IMR-90 (cell line): ENCODE measurements around the gene RPGRIP1L. TPM values are rescaled to one million over a fixed set of nuclear protein-coding genes. Genes with fewer than 3 reads are reported as not detected.

Experiments
- ATAC-seq: fragments of 200-7000 bp; cut with Tn5 transposase; 2 replicates; pipeline ENCODE4 v1.9.1; 2020; ENCODE audit warnings: low read depth, mild to moderate bottlenecking, moderate library complexity
- BruUV-seq: library from RNA; stranded (reverse); fragments of 400-500 nt; replicated peaks from 2 replicates; lab custom pipeline; 2021; lab: Mats Ljungman, UMichigan
- CTCF ChIA-PET: fragments of 300-600 bp; formaldehyde crosslinking; extraction: SDS; loops from one replicate; lab custom pipeline; 2021; ENCODE audit warnings: antibody characterized with exemption; lab: Yijun Ruan, JAX
- POLR2A ChIA-PET: fragments of 300-600 bp; sonication (Branson Sonifier 250); formaldehyde crosslinking; loops from one replicate; lab custom pipeline; 2022; ENCODE audit warnings: antibody characterized with exemption; ENCODE audit not compliant: unreplicated experiment; lab: Charles Lee
- DNase-seq: peaks from one replicate; pipeline ENCODE4 v3.0.0; 2013
- H2AFZ ChIP-seq: replicated peaks from 2 replicates; pipeline ENCODE3; 2013; ENCODE audit warnings: low read length, mild to moderate bottlenecking; ENCODE audit not compliant: poor library complexity
- H2AK5ac ChIP-seq: 2 replicates; pipeline ENCODE4 v1.6.1; 2013; ENCODE audit warnings: low read depth, low read length, inconsistent platforms
- H2AK9ac ChIP-seq: replicated peaks from 2 replicates; pipeline ENCODE3; 2013; ENCODE audit warnings: mild to moderate bottlenecking, low read depth, low read length, moderate library complexity; ENCODE audit not compliant: poor library complexity
- H2BK120ac ChIP-seq: 2 replicates; pipeline ENCODE4 v1.6.1; 2013; ENCODE audit warnings: low read depth, low read length, inconsistent platforms
- H2BK15ac ChIP-seq: 3 replicates; pipeline ENCODE4 v1.6.1; 2013; ENCODE audit warnings: low read depth, low read length, inconsistent platforms
- H2BK20ac ChIP-seq: 2 replicates; pipeline ENCODE4 v1.6.1; 2013; ENCODE audit warnings: low read depth, mild to moderate bottlenecking, inconsistent platforms, low read length, moderate library complexity
- H2BK5ac ChIP-seq: 2 replicates; pipeline ENCODE4 v1.6.1; 2013; ENCODE audit warnings: mild to moderate bottlenecking, low read depth, low read length, inconsistent platforms; ENCODE audit not compliant: poor library complexity, severe bottlenecking
- H3K14ac ChIP-seq: replicated peaks from 2 replicates; pipeline ENCODE4 v1.6.1; 2013; ENCODE audit warnings: low read depth, low read length, inconsistent platforms
- H3K18ac ChIP-seq: 2 replicates; pipeline ENCODE4 v1.6.1; 2013; ENCODE audit warnings: low read depth, low read length, control low read depth
- H3K23ac ChIP-seq: 2 replicates; pipeline ENCODE4 v1.6.1; 2013; ENCODE audit warnings: low read depth, low read length, inconsistent platforms
- H3K27ac ChIP-seq: 2 replicates; pipeline ENCODE4 v1.5.1; 2013; ENCODE audit warnings: mild to moderate bottlenecking, control low read depth, low read length; ENCODE audit not compliant: insufficient read depth
- H3K27me3 ChIP-seq: 2 replicates; pipeline ENCODE4 v1.6.1; 2013; ENCODE audit warnings: low read length; ENCODE audit not compliant: control insufficient read depth, insufficient read depth
- H3K36me3 ChIP-seq: 2 replicates; pipeline ENCODE4 v1.6.1; 2013; ENCODE audit warnings: low read length, mixed read lengths; ENCODE audit not compliant: control insufficient read depth, insufficient read depth
- H3K4ac ChIP-seq: 2 replicates; pipeline ENCODE4 v1.6.1; 2013; ENCODE audit warnings: low read depth, low read length, inconsistent platforms
- H3K4me1 ChIP-seq: 2 replicates; pipeline ENCODE4 v1.6.1; 2013; ENCODE audit warnings: low read length, mixed read lengths; ENCODE audit not compliant: control insufficient read depth, insufficient read depth
- H3K4me2 ChIP-seq: 2 replicates; pipeline ENCODE4 v1.6.1; 2013; ENCODE audit warnings: low read depth, mild to moderate bottlenecking, control low read depth, low read length, moderate library complexity
- H3K4me3 ChIP-seq: 2 replicates; pipeline ENCODE4 v1.5.1; 2013; ENCODE audit warnings: low read depth, mild to moderate bottlenecking, control low read depth, low read length, moderate library complexity; ENCODE audit not compliant: insufficient read depth
- H3K56ac ChIP-seq: 2 replicates; pipeline ENCODE4 v1.6.1; 2013; ENCODE audit warnings: low read length, inconsistent platforms; ENCODE audit not compliant: insufficient read depth; ENCODE audit errors: extremely low read depth
- H3K79me1 ChIP-seq, 2 experiments: 2 replicates each; pipeline ENCODE4 v1.6.1; 2013; ENCODE audit warnings: low read length in 2 of 2, inconsistent platforms in 1 of 2, low read depth in 1 of 2
- H3K9ac ChIP-seq: 2 replicates; pipeline ENCODE4 v1.6.1; 2013; ENCODE audit warnings: low read depth, low read length, control low read depth
- H3K9me1 ChIP-seq: 2 replicates; pipeline ENCODE4 v1.6.1; 2013; ENCODE audit warnings: low read length, inconsistent platforms; ENCODE audit not compliant: insufficient read depth
- H3K9me3 ChIP-seq: 2 replicates; pipeline ENCODE4 v1.6.1; 2013; ENCODE audit warnings: low read length; ENCODE audit not compliant: control insufficient read depth, insufficient read depth
- H4K20me1 ChIP-seq: 2 replicates; pipeline ENCODE4 v1.6.1; 2013; ENCODE audit warnings: low read length, inconsistent platforms; ENCODE audit not compliant: insufficient read depth
- H4K5ac ChIP-seq: 2 replicates; pipeline ENCODE4 v1.6.1; 2013; ENCODE audit warnings: mild to moderate bottlenecking, low read depth, low read length, control low read depth
- H4K8ac ChIP-seq, 2 experiments: 2 replicates each; pipeline ENCODE4 v1.6.1; 2013; ENCODE audit warnings: low read depth in 2 of 2, low read length in 2 of 2, control low read depth in 1 of 2, inconsistent platforms in 1 of 2
- H4K91ac ChIP-seq: 2 replicates; pipeline ENCODE4 v1.6.1; 2013; ENCODE audit warnings: low read depth, low read length, inconsistent platforms; ENCODE audit not compliant: insufficient read depth
- CEBPB ChIP-seq: IDR thresholded peaks from 2 replicates; pipeline ENCODE4 v1.6.1; 2012; ENCODE audit warnings: low read depth, low read length, improper control_type of control experiment
- ELK1 ChIP-seq: fragments of 150-350 bp; IDR thresholded peaks from 2 replicates; pipeline ENCODE4 v1.6.1; 2016; ENCODE audit warnings: low read depth, mild to moderate bottlenecking, low read length, moderate library complexity, borderline replicate concordance
- FOS ChIP-seq: fragments of 150-350 bp; IDR thresholded peaks from 2 replicates; pipeline ENCODE4 v1.6.1; 2016; ENCODE audit warnings: low read depth, low read length
- MAFK ChIP-seq: IDR thresholded peaks from 2 replicates; pipeline ENCODE4 v1.6.1; 2012; ENCODE audit warnings: low read depth, low read length, improper control_type of control experiment
- MAZ ChIP-seq: IDR thresholded peaks from 2 replicates; pipeline ENCODE4 v1.6.1; 2012; ENCODE audit warnings: low read depth, mild to moderate bottlenecking, low read length, improper control_type of control experiment, moderate library complexity, borderline replicate concordance
- MXI1 ChIP-seq: IDR thresholded peaks from 2 replicates; pipeline ENCODE4 v1.6.1; 2012; ENCODE audit warnings: low read depth, mild to moderate bottlenecking, low read length, moderate library complexity, borderline replicate concordance
- NFE2L2 ChIP-seq: fragments of 150-350 bp; IDR thresholded peaks from 2 replicates; pipeline ENCODE4 v1.6.1; 2016; ENCODE audit warnings: low read depth, mild to moderate bottlenecking, low read length
- POLR2A ChIP-seq: IDR thresholded peaks from 2 replicates; pipeline ENCODE4 v1.6.1; 2012; ENCODE audit warnings: mild to moderate bottlenecking, low read depth, low read length
- RAD21 ChIP-seq: IDR thresholded peaks from 2 replicates; pipeline ENCODE4 v1.6.1; 2012; ENCODE audit warnings: low read length, improper control_type of control experiment
- RCOR1 ChIP-seq: IDR thresholded peaks from 2 replicates; pipeline ENCODE4 v1.6.1; 2012; ENCODE audit warnings: mild to moderate bottlenecking, low read length, improper control_type of control experiment; ENCODE audit not compliant: insufficient replicate concordance
- RFX5 ChIP-seq: IDR thresholded peaks from 2 replicates; pipeline ENCODE4 v1.8.0; 2012; ENCODE audit warnings: low read depth, mild to moderate bottlenecking, low read length, moderate library complexity
- SMC3 ChIP-seq: fragments of 150-350 bp; IDR thresholded peaks from 2 replicates; pipeline ENCODE4 v1.6.1; 2016; ENCODE audit warnings: low read depth, mild to moderate bottlenecking, antibody characterized with exemption, low read length, moderate library complexity
- USF2 ChIP-seq: fragments of 150-350 bp; IDR thresholded peaks from 2 replicates; pipeline ENCODE4 v1.6.1; 2017; ENCODE audit warnings: mild to moderate bottlenecking, antibody characterized with exemption, low read length, low read depth
- WGBS, 2 experiments: methylation state at CpG; one replicate each; pipeline versions ENCODE4 v1.1.5 to v1.1.7; 2013; ENCODE audit warnings: missing lambda C conversion rate in 2 of 2; ENCODE audit not compliant: insufficient read length in 1 of 2; ENCODE audit errors: extremely low coverage in 2 of 2; 5-methylcytosine and 5-hydroxymethylcytosine counted together
- dilution Hi-C: fragments of 300-500 bp; cut with HindIII; formaldehyde crosslinking; loops from one replicate; pipeline ENCODE4 v1.14.3; 2018; ENCODE audit warnings: low sequenced_read_pairs; ENCODE audit not compliant: unreplicated experiment
- in situ Hi-C: fragments of 300-500 bp; cut with MboI; formaldehyde crosslinking; loops from 3 replicates; pipeline ENCODE4 v1.14.3; 2019; ENCODE audit warnings: low sequenced_read_pairs, inconsistent platforms, mixed read lengths
- intact Hi-C: fragments of 100-400 bp; cut with micrococcal nuclease; formaldehyde crosslinking; loops from 2 replicates; pipeline ENCODE4 v1.10.0; 2022
- polyA plus RNA-seq, 3 experiments: library from polyadenylated mRNA; depleted of rRNA; stranded (reverse); fragments of >200 nt; gene quantifications; 2 replicates each; pipeline ENCODE4 v1.2.3, GENCODE V29; 2012; ENCODE audit warnings: low replicate concordance in 1 of 3
- total RNA-seq: library from RNA; depleted of rRNA; stranded (reverse); fragments of >200 nt; gene quantifications from 2 replicates; pipeline ENCODE4 v1.2.3, GENCODE V29; 2012

RPGRIP1L gene
- total and polyA plus RNA-seq, 2 of the 4 experiments (the other 2 are of a cell fraction), result 7.3 to 10.4 TPM

- no peak for ATAC-seq
- in situ Hi-C loops (no loop called here), dilution Hi-C loops (no loop called here), intact Hi-C loops (no loop called here)
- Histone ChIP-seq H3K18ac (no peak overlapping the region), H2AK5ac (no peak overlapping the region), H3K56ac (no peak overlapping the region), H2BK20ac (no peak overlapping the region), H4K5ac (no peak overlapping the region), H2BK120ac (no peak overlapping the region), H3K4ac (no peak overlapping the region), H2AK9ac (no peak overlapping the region), H3K9ac (no peak overlapping the region), H4K20me1 (peaks cover 12% of the 10 kb centered on the region), H3K14ac (no peak overlapping the region), H3K36me3 (0 out of 2 replicates have a peak, but pooled peaks cover 2% of the 10 kb centered on the region), H3K4me1 (0 out of 2 replicates have a peak, but pooled peaks cover 2% of the 10 kb centered on the region), H3K4me2 (no peak overlapping the region), H3K79me1 (peaks cover 11 to 36% of the 10 kb centered on the region in 2 experiments; a peak in 3 of 4 replicates), H3K27me3 (no peaks in the 10 kb centered on the region), H2BK15ac (no peak overlapping the region), H2BK5ac (no peak overlapping the region), H3K23ac (no peak overlapping the region), H3K9me3 (no peaks in the 10 kb centered on the region), H4K8ac (no peak overlapping the region), H4K91ac (no peak overlapping the region), H3K4me3 (no peak overlapping the region), H3K27ac (no peak overlapping the region), H3K9me1 (no peaks in the 10 kb centered on the region), H2AFZ (no peak overlapping the region)
- BruUV-seq, result no TSS peak
- no peak for DNase-seq
- ChIA-PET POLR2A (no interaction called here), CTCF (no interaction called here)
- TF ChIP-seq RFX5 (no peak), RAD21 (no peak), FOS (no peak), MXI1 (no peak), RCOR1 (no peak), CEBPB (no peak), MAZ (no peak), POLR2A (no peak), SMC3 (no peak), NFE2L2 (no peak), USF2 (no peak), ELK1 (no peak), MAFK (no peak)
- WGBS, 2 experiments, result no CpG with 5 or more reads among the region's 3 CpGs
These were observed 13.9 kb upstream of the RPGRIP1L start for GRCh38 chr16:53717577-53717976.
